Endothelial cell (in vitro differentiated cells): Measurements from ENCODE around the gene KCNAB1. TPM values are rescaled to one million over a fixed set of nuclear protein-coding genes. Genes with fewer than 3 reads are reported as not detected.

Source experiments
- DNase-seq: peaks from one replicate; pipeline ENCODE4 v3.0.0; 2021; ENCODE audit warnings: low spot score
- H3K27ac Mint-ChIP-seq: one replicate; pipeline ENCODE4 v1.8.0; 2021; ENCODE audit warnings: mixed read lengths, inconsistent platforms; ENCODE audit not compliant: unreplicated experiment
- H3K27me3 Mint-ChIP-seq: one replicate; pipeline ENCODE4 v1.8.0; 2021; ENCODE audit warnings: mild to moderate bottlenecking, moderate library complexity, mixed read lengths, inconsistent platforms; ENCODE audit not compliant: unreplicated experiment
- H3K36me3 Mint-ChIP-seq: one replicate; pipeline ENCODE4 v1.8.0; 2021; ENCODE audit warnings: mild to moderate bottlenecking, low read depth, mixed read lengths, inconsistent platforms; ENCODE audit not compliant: unreplicated experiment
- H3K4me1 Mint-ChIP-seq: one replicate; pipeline ENCODE4 v1.8.0; 2021; ENCODE audit warnings: mild to moderate bottlenecking, mixed read lengths, inconsistent platforms; ENCODE audit not compliant: unreplicated experiment
- H3K4me3 Mint-ChIP-seq: one replicate; pipeline ENCODE4 v1.8.0; 2021; ENCODE audit warnings: mild to moderate bottlenecking, mixed read lengths, inconsistent platforms; ENCODE audit not compliant: unreplicated experiment
- H3K9me3 Mint-ChIP-seq: one replicate; pipeline ENCODE4 v1.8.0; 2021; ENCODE audit warnings: mixed read lengths, inconsistent platforms; ENCODE audit not compliant: unreplicated experiment
- total RNA-seq: library from RNA; stranded (reverse); fragmentation: NEBNext Ultra II Directional; extraction: Animal tissue kit (Norgen Biotek cat#: 25700); gene quantifications from one replicate; pipeline ENCODE4 v1.2.1, GENCODE V29; 2021; ENCODE audit not compliant: unreplicated experiment
- TF ChIP-seq, protein P1 (sequence below): fragments of 200-600 bp; sonication (generic); IDR thresholded peaks from one replicate; pipeline ENCODE4 v1.5.0; 2021; ENCODE audit warnings: antibody characterized with exemption; ENCODE audit not compliant: unreplicated experiment

KCNAB1 gene
- total RNA-seq, 1 donor from 2014 or later = not detected

DNA sequence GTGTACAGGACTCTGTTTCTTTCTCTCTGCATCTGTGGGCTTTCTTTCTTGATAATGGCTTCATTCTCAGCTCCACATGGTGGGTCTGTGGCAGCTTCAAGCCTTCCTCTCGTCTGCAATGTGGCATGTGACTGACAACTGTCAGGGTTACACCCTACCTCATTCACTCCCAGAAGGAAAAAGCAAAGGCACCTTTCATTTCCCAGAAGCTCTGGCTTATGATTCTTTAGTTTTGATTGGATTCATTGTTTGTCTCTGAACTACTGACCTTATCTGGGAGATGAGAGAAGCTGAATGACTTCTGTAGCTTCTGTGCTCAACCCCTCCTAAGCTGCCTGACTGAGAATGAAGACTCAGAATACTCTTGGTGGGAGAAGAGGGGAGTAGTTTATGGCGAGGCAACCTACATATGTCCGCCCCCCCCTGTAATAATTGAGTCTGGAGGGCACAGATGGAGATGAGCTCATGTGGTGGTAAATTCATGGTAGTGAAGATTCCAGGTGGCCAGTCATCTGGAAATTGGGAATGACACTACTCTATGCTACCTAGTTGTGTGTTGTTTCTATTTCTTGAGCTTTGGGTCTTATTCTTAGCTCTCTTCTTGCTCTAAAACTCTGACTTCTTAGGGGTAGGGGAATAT lies 38.4 kb downstream of the KCNAB1 start:
- DNase-seq = no peak
- no peaks in the 10 kb centered on the region for H3K36me3 Mint-ChIP-seq
- H3K4me1 Mint-ChIP-seq = peaks cover 2% of the 10 kb centered on the region
- no peaks in the 10 kb centered on the region for H3K9me3 Mint-ChIP-seq
- TF ChIP-seq, protein P1, sequence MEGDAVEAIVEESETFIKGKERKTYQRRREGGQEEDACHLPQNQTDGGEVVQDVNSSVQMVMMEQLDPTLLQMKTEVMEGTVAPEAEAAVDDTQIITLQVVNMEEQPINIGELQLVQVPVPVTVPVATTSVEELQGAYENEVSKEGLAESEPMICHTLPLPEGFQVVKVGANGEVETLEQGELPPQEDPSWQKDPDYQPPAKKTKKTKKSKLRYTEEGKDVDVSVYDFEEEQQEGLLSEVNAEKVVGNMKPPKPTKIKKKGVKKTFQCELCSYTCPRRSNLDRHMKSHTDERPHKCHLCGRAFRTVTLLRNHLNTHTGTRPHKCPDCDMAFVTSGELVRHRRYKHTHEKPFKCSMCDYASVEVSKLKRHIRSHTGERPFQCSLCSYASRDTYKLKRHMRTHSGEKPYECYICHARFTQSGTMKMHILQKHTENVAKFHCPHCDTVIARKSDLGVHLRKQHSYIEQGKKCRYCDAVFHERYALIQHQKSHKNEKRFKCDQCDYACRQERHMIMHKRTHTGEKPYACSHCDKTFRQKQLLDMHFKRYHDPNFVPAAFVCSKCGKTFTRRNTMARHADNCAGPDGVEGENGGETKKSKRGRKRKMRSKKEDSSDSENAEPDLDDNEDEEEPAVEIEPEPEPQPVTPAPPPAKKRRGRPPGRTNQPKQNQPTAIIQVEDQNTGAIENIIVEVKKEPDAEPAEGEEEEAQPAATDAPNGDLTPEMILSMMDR = no peak
- no peak overlapping the region for H3K4me3 Mint-ChIP-seq
- H3K27me3 Mint-ChIP-seq = no peaks in the 10 kb centered on the region
- no peak overlapping the region for H3K27ac Mint-ChIP-seq

DNA sequence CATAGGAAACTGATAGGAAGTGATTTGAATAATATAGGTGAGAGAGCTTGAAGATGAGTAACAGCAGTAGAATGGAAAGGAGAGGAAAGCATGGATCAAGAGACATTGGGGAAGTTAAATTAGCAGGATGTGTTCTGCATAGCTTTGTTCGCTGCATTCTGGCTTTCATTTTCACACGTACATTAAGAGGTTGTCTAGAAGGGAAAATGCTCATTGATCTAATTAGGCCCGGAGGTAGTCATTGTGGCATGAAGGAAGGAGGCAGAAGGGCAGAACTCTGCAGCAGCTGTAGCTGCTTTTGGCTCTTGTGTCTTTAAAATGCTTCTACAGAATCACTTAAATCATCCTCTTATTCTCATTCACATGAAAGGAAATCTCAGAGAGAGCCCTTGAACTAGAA lies 40.3 kb downstream of the KCNAB1 start:
- Mint-ChIP-seq H3K9me3 (no peaks in the 10 kb centered on the region), H3K4me1 (peaks cover 2% of the 10 kb centered on the region), H3K4me3 (no peak overlapping the region), H3K27me3 (no peaks in the 10 kb centered on the region), H3K27ac (no peak overlapping the region), H3K36me3 (no peaks in the 10 kb centered on the region)
- TF ChIP-seq, protein P1 = no peak
- no peak for DNase-seq

DNA sequence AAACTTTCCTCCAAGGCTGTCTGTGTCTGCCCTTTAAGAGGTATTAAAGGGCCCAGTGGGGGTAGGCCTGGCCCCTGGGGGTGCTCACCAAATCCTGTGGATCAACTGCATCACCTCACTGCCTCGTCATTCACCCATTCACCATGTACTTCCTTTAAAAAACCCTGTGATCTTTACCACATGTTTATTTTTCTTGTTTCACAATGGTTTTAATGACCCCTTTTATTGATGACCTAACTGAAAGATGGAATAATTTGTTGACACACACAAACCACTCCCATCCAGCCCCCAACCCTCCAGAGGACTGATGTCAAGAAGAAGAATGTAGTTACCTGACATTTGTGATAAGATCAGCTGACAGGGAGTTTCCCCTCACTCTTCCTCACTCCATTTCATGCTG lies 40.8 kb downstream of the KCNAB1 start:
- TF ChIP-seq, protein P1 = no peak
- DNase-seq = no peak
- Mint-ChIP-seq H3K4me3 (no peak overlapping the region), H3K27me3 (no peaks in the 10 kb centered on the region), H3K4me1 (peaks cover 2% of the 10 kb centered on the region), H3K9me3 (no peaks in the 10 kb centered on the region), H3K27ac (no peak overlapping the region), H3K36me3 (no peaks in the 10 kb centered on the region)

DNA sequence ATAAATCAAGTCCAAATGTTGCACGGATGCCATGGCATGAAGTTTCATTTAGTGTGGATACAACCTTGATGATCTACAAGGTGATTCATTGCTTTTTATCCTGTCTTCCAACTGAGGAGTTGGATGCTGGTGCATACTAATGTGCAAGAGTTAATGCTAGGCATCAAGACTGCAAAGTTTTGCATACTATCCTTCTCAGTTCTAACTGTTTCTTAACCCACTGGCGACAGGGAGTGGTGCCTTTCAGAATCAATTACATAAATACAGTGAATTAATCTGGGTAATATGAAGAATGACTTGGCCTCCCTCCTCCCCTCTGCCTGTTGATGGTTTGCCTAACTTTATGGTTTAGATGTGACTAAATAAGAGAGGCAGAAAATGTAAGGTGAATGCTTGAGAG lies 43.5 kb downstream of the KCNAB1 start:
- no peaks in the 10 kb centered on the region for H3K9me3 Mint-ChIP-seq
- H3K27ac Mint-ChIP-seq = no peak overlapping the region
- H3K4me1 Mint-ChIP-seq = peaks cover 2% of the 10 kb centered on the region
- H3K27me3 Mint-ChIP-seq = no peaks in the 10 kb centered on the region
- no peaks in the 10 kb centered on the region for H3K36me3 Mint-ChIP-seq
- DNase-seq = no peak
- no peak overlapping the region for H3K4me3 Mint-ChIP-seq
- TF ChIP-seq, protein P1 = no peak

DNA sequence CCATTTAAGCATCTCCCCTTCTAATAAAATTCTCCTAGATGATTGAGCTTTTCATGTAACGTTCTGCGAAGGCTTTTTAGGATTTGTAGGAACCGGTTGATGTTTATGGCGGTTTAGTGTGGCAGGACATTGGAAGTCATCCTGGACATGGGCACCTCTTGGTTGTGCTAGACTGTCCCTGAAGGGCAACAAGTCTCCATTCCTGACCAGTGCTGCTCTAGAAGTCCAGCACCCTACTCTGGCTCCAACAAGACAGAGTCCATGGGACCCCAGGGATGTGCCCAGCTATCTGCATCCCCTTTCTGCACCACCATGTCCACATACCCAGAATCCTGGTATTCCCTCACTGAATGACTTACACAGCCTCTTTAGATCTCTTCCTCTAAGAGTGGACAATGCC lies 46.4 kb downstream of the KCNAB1 start:
- no peaks in the 10 kb centered on the region for H3K27me3 Mint-ChIP-seq
- H3K36me3 Mint-ChIP-seq = no peaks in the 10 kb centered on the region
- H3K9me3 Mint-ChIP-seq = no peaks in the 10 kb centered on the region
- TF ChIP-seq, protein P1 = no peak
- DNase-seq = no peak
- no peak overlapping the region for H3K4me3 Mint-ChIP-seq
- H3K27ac Mint-ChIP-seq = no peak overlapping the region
- H3K4me1 Mint-ChIP-seq = no peaks in the 10 kb centered on the region
